ENCODE results near the gene ADAMTS7. TPM values are rescaled to one million over a fixed set of nuclear protein-coding genes. Genes with fewer than 3 reads are reported as not detected.
"Not testable (repeated sequence)": the region's sequence is repeated elsewhere in the genome, so short reads cannot be mapped to it uniquely, and the experiment has no call there.

The ADAMTS7 gene
- total RNA-seq, 1 donor from 2014 or later, result 0.48 TPM

DNA sequence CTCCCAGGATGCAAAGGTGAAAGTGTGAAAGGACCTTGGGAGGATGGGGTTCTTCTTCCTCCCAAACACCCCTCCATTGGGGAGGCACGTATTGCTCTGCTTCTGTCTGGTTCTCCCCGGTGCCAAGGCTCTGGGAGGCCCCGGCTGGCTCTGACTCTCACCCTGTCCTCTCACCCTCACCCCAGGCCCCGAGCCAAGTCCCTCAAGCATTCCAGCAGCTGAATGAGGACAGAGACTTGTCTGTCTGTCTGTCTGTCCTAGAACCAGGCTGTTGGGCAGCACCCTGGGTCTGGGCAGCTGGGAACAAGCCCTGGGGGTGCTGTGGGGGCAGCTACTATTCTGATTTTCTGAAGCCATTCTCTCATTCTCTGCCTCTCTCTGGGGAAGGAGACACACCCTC is 29.9 kb downstream of the ADAMTS7 start:
- ATAC-seq, result not testable (repeated sequence)

DNA sequence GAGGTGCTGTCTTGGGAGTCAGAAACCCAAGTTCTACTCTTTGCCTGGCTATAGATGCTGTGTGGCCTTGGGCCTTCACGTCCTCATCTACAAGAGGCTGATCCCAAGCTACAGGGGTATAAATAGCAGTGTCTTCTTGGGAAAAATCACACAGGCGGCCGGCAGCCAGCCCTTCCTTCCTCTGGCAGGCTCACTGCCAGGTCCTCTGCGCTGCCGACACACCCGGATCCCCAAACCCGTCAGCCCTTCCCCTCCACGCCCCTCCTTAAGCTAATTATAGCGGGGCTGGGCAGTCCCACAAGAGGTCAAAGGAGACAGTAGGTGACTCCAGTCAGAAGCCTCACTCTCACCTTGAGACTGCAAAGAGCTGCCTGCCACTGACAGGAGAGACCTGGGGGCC is 31.3 kb downstream of the ADAMTS7 start:
- ATAC-seq, result peak; percentile 61

DNA sequence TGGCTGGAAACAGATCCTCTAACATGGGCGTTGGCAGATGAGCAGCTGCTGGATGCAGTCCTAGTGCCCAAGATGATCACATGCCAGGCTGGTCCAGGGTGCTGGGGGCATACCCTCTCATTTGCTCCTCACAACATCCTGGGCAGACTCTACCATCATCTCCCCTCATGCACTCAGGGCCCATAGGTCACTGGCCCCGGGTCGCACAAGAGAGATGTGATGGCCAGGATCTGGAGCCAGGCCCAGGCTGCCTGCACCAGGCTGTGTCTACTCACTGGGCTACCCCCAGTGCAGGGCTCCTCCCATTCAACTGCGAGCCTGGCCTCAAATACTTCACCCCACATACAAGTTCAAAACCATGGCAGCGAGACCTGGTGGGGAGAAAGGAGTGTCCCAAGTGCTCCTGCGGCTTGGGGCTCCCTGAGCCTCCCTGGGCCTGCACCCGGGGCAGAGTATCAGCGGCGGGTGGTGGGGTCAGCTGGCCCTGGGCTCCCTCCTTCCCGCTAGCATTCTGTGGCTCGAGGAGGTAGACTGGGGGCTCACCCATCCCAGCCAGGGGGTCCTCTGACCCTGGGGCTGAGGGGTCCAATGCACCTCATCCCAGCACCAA is 32.0 kb downstream of the ADAMTS7 start:
- ATAC-seq, result not testable (repeated sequence)

DNA sequence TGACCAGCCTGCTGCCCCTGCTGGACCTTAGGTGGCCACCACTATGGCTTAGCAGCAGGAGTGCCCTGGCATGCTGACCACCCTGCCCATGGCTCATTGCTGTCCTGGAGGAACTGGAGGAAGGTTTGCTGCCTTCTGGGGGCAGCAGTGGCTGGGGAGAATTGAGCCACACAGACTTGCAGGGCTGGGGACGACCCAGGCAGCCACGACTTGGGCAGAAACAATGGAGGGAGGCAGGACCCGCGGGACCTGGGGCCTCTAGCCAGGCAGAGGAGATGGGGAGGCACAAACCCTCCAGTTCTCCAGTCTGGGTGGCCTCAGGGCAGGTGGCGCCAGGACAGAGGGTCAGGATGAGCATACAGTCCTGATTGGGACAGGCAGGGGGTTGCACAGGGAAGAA is 32.8 kb downstream of the ADAMTS7 start:
- no peak for ATAC-seq

DNA sequence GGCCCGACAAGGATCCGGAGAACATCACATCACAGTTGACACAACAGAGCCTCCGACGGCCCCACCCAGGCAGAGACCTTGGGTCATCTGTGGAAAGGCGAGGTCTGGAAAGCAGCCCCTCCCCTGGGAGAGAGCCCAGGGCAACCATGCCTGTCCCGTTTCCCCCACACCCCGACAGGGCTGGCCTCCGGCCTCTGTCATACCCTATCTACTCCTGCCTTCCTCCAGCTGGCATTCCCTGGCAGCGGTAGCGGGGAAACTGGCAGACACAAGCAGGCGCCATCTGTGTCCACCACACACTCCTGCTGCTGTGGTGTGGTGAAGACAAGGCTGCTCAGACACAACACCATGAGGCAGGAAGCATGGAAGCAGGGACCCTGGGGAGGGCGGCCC is 33.3 kb downstream of the ADAMTS7 start:
- not testable (repeated sequence) for ATAC-seq

DNA sequence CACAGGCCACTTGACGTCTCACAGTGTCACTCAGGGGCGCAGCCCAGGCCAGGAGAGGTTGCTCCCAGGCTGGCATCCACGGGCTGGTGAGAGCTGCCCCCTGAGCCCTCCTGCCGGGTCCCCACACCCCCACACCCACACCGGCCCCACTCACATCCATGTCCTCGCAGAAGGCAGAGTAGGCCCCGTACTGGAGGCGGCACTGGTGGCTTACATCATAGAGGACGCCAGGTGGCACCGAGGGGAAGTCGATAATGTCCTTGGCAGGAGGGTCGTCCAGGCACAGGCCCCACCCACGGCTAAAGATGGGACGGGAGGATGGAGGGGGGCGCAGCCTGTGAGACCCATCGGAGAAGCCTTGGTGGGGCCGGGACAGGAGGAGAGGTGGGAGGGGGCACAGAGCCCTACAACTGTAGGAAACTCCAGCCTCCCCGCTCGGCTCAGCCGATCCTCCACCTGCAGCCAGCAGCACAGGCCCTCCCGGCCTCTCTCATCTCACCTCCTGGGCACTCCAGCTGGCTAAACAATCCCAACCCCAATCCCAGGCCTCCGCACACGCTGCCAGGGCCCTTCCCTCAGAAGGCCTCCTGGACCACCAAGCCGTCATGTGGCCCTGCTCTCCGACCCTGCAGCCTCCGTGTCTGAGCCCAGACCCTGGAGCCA is 33.8 kb downstream of the ADAMTS7 start:
- not testable (repeated sequence) for ATAC-seq

DNA sequence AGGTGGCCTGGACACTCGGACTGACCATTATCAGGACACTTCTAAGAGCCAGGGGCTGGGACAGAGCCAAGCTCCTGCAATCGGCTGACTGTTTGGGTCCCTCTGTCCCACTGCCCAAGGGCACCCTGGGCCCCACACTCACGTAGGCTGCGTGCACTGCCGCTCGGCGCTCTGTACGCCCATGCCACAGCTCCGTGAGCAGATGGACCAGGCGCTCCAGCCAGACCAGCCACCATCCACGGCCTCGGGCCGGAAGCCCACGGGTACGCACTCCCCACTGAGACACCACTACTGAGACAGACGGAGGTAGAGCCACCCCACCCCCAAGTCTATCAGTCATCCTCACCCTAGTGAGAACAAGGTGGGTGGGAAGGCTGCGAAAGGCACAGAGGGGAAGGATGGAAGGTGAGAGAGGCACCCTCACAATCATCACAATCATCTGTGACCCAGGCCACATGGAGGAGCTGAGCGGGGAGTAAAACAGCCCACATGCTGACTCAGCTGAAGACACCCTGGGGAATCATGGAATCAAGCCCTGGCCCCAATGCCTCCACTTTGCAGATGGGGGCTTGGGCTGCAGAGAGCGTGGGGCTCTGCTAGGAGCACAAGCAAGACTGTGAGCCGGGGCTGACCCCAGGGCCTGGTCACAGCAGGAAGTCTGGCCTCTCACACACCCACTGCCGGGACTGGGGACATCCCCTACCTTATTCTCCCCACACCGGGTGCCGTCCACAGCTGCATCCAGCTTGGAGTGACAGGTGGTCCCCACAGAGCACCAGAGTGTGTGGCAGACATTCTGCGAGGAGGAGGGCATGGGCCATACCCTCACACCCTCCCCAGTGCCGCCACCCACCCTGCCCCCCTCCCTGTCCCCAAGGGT is 35.0 kb downstream of the ADAMTS7 start:
- ATAC-seq, result not testable (repeated sequence)

DNA sequence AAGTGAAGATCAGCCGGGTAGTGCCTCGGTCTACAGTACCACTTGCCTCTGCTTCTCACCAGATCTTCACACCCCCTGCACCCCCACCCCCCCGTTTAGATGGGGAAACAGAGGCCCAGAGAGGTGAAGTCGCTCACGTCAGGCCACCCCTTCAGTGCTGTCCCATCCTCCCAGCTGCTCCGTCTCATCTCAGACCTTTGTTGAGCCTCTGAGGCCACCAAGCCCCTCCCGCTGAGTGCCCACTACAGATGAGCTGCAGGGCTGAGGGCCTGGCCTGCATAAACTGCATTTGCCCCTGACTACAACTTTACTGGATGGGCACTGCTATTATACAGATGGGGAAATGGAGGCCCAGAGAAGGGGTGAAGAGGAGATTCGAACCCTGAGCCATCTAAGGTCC is 35.8 kb downstream of the ADAMTS7 start:
- no peak for ATAC-seq

DNA sequence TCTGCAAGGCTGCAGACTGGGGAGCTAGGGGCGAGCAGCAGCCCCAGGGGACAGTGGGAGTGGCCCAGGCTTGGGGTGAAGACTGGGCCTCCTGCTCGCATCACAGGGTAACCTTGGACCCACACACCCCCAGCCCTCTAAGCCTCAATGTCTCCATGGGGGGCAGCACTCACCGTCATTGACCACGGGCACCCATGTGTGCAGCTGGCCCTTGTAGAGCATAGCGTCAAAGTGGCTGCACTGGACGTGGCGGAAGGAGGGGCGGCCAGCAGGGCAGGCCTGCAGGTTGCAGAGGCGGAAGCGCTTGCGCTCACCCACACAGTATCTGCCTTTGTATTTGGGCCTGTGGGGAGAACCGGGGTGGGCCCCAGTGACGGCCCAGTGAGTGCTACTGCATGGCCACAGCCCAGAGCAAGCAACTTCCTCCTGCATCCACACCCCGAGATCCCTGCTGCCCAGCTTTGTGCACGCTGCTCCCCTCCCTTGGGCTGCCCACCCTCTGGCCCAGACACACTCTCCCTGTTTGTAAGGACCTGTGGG is 36.7 kb downstream of the ADAMTS7 start:
- peak; percentile 11 for ATAC-seq

DNA sequence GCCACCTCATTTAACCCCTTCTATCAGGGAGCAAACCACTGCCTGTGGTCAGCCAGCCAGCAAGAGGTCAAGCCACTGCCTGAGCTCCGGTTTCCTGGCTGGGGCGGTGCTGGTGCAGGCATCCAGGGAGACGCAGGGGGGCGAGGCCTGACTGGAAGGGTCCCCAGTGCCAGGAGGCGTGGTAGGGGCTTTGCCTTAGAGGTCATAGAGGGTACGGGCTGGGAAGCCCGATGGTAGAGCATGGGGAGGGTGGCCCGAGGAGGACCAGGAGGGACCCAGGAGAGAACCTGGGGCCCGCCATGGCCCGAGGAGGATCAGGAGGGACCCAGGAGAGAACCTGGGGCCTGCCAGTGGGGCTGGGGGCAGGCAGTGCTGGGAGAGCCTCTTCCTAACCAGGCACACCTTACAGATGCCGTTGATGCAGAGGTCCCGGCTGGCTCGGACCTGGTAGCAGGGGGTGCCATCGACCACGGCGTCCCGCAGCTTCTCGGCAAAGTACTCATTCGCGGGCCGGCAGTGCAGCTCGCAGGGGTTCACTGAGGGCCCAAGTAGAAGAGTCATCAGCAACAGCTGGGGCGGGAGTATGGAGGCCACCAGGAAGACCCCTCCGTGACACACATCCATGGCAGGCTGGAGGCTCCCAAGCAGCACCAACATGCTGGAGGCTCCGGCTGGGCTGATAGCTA is 37.4 kb downstream of the ADAMTS7 start:
- not testable (repeated sequence) for ATAC-seq

DNA sequence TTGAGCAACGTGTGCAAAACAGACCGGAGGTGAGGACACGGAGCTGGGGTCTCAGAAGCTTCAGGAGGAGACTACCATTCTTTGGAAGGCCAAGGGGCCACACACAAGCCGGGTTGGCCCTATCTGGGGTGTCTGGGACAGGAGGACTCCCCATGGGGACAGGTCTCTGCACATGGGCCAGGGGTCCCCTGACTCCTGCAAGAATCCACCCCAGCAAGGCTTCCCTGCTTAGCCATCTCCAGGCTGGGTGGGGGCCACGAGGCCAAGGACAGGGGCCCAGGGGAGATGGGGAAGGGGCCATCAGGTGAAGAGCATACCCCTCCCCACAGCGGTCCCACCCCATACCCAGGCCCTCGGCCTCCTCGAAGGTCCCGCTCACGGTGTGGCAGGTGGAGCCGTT is 38.5 kb downstream of the ADAMTS7 start:
- no peak for ATAC-seq

DNA sequence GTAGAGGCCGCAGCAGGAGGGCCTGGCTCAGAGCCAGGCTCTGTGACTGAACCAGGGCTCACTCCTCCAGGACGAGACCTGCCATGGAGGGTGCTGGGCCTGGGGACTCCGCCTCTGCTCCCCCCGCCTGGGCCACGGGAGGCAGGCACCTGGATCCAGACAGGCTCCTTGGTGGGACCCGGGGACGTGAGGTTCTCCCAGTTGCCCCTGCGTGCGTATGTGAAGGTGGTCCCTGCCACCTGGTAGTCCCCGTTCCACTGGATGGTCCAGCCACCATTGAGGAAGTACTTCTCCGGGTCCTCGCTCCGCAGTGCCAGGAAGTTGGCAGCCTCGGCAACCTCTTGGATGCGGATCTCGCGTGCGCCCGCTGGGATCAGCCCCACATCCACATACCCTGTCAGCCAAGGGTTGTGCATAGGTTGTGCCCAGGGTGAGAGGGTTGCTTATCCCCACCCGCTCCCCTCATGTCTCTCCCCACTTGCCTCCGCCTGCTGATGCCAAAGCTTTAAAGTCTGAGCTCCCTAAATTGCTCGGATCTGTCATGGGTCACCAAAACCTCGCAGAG is 39.7 kb downstream of the ADAMTS7 start:
- ATAC-seq, result not testable (repeated sequence)

DNA sequence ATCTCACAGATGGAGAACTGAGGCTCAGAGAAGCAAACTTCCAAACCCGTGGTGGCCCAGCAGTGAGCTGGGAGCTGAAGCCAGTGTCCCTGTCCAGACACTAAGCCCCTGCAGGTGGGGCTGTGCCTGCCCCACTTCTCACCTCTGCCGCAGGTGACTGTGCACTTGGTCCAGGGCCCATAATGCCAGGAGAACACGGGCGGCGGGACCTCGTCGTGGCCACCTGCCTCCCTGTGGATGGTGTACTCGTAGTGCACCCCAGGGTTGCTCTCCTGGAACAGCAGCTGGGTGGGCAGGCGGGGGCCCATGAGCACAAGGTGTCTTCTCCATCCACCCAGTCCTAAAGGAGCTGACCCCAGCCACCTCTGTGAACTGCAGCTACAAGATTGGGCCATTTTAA is 40.2 kb downstream of the ADAMTS7 start:
- not testable (repeated sequence) for ATAC-seq

DNA sequence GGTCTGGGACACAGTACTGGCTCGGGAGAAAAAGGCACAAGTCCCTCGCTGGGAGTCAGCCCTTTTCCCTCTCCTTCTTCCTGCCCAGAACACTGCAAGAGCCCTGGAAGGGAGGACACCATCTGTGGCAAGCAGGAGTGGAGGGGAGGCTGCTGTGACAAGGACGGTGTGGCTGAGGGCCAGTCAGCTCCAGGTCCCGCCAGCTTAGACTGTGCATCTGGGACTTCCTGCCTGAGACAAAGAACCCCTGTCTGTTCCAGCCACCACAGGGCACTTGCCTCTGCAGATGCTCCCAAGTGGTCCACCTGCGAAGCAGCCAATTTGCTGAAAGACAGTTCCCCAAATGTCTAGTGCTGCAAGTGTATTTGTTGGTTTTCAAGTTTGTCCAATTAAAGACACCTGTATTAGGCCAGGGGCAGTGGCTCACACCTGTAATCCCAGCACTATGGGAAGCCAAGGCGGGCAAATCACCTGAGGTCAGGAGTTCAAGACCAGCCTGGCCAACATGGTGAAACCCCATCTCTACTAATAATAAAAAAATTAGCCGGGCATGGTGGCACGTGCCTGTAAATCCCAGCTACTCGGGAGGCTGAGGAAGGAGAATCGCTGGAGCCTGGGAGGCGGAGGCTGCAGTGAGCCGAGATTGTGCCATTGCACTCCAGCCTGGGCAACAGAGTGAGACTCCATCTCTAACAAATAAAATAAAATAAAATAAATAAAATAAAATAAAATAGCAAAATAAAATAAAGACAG is 41.6 kb downstream of the ADAMTS7 start:
- not testable (repeated sequence) for ATAC-seq

DNA sequence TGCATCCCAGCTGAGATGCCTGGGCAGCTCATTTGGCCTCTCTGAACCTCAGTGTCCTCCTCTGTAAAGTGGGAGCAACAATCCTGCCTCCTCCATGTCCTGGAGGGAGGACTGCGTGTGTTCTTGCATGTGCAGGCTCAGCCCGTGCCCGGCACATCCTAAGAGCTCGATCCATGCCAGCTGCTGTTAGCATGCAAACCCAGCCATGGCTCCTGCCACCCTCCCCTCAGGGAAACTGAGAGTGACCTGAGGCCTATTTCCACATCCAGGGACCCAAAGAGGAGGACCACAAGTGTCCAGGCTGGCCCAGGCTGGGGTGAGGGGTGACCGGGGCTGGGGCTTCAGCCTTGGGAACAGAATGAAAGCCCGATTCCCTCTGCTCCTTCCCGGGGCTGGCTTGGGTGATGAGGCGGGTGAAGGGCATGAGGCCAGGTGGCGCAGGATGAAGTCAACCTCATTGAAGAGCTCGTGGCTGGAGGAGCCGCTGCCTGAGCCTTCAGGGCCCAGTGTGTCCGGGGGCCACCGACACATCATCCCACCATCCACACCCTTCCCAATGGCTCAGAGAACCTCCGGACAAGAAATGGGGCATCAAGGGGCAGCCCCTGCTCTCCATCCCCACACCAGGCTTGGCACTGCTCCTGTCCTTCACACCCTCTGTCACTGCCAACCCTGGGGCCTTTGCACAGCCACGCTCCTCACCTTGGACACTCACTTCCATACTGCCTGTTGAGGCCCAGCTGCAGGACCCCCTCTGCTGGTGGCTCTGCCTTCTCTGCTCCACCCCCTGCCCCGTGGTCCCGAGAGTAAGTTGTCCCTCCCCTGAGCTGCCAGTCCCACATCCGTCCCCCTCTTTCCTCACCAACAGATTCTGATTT is 42.5 kb downstream of the ADAMTS7 start:
- ATAC-seq, result no peak

DNA sequence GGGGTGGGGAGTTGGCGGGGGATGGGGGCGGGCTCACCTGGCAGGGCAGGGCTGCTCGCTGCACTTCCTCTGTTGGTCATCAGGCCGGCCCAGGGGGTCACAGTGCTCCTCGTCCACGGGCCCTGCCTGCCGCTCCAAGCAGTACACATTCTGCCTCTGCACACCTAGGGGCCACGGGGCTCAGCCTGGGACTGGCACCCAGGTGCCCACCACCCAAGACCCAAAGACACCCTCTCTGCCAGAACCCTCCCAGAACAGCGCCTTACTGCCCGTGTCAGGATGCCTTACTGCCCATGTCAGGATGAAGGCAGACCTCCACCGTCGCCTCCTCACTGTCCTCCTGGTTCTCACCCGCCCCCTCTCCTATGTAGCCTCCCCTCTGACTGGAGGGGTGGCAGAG is 43.2 kb downstream of the ADAMTS7 start:
- no peak for ATAC-seq

DNA sequence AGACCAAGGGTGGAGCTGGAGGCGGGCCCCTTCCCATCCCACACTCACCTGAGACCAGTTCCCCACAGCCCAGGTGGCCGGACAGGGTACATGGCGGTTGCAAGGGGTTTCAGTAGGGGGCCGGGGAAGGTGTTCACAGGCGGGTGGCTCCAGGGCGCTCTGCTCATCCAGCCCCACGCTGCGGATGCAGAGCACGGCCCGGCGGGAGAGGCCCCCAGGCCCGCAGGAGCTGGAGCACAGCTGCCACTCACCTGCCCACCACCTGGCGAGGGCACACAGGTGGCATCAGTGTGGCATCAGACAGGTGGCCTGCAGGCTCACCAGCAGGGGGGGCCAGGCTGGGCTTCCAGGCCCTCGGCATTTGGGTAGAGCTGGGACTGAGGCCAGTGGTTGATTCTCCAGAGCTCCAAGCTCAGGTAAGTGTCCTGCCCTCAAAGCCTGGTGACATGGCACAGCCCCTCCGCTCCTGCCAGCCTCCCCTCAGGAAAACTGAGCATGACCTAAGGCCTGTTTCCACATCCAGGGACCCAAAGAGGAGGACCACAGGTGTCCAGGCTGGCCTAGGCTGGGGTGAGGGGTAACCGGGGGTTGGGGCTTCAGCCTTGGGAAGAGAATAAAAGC is 43.8 kb downstream of the ADAMTS7 start:
- ATAC-seq, result no peak

DNA sequence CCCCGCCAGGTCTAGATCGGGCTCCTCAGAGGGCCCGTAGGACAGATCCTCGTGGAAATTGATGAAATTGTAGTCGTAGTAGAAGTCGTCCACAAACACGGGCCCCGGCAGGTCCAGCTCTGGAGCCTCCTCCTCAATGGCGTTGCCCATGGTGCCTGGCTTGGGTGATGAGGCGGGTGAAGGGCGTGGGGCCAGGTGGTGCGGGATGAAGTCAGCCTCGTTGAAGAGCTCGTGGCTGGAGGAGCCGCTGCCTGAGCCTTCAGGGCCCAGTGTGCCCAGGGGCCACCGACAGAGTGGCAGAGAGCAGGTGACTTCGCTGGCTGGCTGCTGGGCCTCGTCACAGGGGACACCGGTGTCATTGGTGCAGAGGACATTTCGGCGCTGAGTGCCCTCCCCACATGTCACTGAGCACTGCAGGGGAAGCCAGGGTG is 44.6 kb downstream of the ADAMTS7 start:
- not testable (repeated sequence) for ATAC-seq

DNA sequence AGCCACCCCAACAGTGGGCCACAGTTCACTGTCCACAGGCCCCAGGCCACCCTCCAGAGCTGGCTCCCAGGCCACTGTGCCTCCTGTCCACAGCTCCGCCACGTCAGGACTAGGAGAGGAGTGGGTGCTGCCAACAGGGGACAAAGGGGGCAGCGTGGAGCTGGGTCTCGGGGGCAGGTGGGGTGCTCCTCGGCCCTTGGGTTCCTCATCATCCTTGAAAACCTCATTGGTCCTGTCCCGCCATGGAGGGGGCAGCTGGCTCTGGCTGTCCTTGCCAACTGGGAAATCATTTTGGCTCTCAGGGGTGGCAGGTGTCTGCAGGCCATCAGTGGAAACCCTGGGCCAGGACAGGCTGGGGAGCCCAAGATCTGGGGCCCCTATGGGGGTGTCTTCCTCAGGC is 45.2 kb downstream of the ADAMTS7 start:
- ATAC-seq, result no peak
